HG02759 (cell line): Measurements from ENCODE around the gene EEA1.

Experiments used
- ATAC-seq: cut with Tn5 transposase; IDR thresholded peaks from one replicate; pipeline ENCODE4 v1.9.1; 2021; ENCODE audit warnings: mild to moderate bottlenecking, moderate library complexity; ENCODE audit not compliant: unreplicated experiment

The EEA1 gene

DNA sequence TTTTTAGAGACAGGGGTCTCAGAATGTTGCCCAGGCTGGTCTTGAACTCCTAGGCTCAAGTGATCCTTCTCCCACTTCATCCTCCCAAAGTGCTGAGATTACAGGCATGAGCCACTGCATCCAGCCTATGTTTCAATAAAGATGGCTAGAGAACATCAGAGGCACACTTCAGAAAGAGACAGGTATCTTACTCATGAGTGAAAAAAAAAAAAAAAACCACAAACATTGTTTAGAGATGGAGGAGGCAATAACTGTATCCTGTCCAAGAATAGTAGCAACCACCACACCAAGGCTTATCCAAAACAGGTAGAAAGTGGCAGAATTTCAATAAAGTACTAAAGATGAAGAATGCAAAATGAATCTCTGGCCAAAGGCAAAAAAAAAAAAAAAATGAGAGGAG is 30.3 kb downstream of the EEA1 start:
- no peak for ATAC-seq

DNA sequence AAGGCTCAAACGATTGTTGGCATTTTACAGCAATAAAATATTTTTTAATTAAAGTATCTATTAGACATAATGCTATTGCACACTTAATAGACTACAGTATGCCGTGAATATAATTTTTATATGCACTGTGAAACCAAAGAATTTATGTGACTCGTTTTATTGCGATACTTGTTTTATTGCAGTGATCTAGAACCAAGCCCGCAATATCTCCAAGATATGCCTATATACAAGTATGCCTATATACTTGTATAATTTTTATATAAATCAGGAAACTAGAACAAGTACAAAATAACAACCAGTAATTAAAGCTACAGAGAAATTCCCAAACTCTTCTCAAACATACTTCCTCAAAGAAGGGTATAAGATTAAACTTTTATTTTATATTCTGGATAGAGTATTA is 31.3 kb downstream of the EEA1 start:
- no peak for ATAC-seq

DNA sequence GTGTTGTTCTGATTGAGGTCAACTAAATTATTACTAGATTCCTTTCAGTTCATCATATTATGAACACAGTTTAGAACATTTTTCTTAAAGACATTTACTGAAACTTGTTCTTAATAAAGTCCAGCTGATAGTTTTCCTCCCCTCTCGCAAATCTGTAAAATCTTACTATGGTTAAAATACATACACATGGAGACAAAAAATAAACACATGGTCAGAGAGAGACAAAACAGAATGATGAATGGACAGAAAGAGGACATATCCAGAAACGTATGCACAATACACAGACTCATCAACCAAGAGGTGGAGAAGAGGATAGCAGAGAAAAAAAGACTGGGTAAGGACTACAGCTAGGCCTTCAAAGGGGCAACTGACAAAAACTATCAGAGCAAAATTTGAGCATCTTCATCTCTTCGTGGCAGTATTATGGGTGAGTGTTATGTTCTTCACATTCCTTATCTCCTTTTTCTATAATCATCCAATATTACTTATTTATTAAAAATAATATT is 38.4 kb downstream of the EEA1 start:
- ATAC-seq: no peak

DNA sequence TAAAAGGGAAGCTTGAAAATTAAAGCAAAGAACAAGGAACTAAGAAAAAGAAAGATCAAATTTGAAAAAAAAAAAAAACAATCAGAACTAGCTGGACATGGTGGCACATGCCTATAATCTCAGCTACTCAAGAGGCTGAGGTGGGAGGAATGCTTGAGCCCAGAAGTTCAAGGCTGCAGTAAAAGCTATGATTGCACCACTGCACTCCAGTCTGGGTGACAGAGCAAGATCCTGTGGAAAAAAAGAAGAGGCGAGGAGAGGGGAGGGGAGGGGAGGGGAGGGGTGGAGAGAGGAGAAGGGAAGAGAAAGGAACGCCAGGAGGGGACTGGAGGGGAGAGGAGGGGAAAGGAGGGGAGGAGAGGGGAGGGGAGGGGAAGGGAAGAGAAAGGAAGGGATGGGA is 43.0 kb downstream of the EEA1 start:
- ATAC-seq: no peak

DNA sequence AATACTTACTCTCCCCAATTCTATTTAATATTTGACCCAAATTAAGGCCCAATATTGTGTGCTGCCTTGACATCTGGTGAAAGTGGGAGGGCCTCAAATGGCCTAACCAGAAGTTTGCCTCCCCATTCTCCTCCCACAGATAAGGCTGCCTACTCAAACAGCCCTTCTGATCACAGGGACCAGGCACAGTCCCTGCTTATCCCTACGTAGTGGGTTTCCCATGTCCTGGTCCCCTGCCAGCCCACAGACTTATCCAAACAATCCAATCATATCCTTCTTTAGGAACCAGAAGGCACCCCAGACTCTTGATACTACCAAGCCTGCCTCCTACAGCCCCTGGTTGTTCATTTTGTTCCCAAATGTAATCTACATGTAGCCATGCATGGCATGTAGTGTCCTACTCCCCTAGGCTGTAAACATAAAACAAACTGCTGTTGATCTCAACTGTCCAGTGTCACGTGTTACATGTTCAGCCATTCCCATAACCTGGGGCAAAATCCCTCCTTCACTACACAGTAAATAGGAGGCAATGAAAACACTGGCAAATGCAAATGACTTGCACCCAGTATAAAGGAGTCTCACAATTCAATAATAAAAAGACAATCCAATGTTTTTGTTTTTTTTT is 49.3 kb downstream of the EEA1 start:
- ATAC-seq: no peak

DNA sequence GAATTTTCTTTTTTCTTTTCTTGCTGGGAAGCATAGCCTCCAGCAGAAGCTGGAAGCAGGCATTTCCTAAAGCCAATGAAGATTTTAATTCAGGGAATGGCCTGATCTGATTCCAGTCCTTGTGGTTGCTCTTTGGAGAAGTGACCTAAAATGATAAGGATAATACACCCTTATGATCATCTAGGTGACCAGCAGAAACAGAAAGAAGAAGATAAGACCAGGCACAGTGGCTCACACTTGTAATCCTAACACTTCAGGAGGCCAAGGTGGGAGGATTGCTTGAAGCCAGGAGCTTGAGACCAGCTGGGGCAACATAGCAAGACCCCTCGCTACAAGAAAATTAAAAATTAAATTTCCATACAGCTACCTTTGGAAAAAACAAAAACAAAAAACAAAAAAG is 51.2 kb downstream of the EEA1 start:
- no peak for ATAC-seq

DNA sequence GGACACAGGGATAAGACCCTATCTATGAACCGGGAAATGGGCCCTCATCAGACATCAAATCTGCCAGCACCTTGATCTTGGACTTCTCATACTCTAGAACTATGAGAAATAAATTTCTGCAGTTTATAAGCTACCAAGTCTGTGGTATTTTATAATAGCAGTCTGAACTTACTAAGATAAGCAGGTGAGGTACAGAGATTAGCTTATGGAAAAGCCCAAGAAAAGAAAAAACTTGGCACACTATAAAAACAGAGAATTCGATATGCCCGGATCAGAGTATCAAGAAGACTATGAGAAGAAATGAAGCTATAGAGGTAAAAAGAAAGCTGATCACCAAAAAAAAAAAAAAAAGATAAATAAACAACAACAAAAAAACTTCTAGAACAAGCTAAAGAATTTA is 52.6 kb downstream of the EEA1 start:
- no peak for ATAC-seq

DNA sequence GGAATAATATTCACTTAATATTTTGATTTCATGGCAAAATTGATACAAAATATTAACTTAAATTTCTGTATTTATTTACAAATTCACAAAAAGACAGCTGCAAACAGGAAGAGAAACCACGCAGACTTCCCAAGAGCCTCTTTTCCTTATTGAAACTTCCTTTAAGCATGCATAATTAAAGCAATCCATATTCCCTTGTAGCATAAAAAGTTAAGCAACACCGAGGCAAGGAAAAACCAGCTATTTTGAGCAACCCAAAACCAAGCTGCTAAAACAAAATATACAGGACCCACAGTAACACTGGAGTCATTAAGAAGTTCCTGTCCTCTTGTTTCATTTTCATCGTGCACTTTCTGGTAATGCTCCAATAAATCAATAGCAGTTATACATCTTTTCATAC is 58.0 kb downstream of the EEA1 start:
- no peak for ATAC-seq

DNA sequence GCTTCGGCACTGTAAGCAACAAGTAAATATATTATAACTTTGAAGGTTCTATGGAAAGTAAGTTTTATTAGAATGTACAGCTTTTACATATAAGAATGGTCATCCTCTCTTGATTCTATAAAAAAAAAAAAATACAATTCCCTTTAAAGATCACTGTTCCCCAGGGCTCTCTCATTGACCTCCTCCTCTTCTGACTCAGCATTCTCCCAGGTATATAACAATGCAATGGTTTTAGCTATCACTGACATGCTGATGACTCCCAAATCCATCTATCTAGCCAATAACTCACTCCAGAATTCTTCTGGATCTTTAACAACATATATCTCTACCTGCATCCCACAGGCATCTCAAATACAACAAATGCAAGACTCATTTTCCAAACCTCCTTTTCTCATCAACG is 62.7 kb downstream of the EEA1 start:
- ATAC-seq: no peak

DNA sequence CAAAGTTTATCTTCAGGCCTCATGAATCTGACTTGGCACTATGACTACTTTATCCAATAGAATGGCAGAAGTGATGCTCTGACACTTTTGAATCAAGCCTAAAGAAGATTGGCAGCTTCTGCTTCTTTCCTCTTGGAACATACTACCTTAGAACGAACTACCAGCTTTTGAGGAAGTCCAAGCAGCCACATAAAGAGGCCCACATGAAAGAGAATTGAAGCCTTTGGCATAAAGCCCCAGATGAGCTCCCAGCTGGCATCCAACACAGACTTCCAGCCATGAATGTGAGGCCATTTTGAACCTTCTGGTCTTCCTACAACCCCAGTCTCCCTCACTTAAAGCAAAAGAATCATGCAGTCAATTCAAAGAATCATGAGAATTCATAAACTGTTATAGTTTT is 65.8 kb downstream of the EEA1 start:
- ATAC-seq: no peak

DNA sequence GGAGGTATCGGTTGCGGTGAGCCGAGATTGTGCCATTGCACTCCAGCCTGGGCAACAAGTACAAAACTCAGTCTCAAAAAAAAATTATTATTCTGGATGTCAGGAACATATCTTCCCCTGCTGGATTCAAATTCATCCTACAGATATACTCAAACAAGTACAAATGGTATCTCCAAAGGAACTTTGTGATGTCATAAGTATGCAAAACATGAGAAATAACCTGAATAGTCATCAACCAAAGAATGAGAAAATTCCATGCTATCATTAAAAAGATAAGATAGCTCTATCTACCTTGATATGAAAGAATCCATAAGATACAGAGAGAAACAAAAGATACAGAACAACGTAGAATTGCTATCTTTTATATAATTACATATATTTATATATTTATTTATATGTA is 67.7 kb downstream of the EEA1 start:
- no peak for ATAC-seq

DNA sequence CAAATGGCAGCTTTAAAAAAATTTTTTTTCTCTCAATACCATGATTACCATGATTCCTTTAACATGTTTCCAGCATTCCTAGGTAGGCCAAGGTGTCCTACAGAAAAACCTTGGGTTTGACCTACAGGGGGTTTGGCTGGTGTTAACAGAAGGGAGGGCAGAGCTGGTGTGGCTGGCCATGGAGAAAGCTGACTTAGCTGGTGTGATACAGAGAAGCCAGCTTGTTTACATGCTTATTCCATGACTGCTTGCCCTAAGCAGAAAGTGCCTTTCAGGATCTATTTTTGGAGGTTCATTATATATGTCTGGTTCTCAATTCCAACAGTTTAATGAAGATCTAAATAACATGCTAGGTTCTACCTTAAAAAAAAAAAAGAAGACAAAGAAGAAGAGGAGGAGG is 68.6 kb downstream of the EEA1 start:
- no peak for ATAC-seq

DNA sequence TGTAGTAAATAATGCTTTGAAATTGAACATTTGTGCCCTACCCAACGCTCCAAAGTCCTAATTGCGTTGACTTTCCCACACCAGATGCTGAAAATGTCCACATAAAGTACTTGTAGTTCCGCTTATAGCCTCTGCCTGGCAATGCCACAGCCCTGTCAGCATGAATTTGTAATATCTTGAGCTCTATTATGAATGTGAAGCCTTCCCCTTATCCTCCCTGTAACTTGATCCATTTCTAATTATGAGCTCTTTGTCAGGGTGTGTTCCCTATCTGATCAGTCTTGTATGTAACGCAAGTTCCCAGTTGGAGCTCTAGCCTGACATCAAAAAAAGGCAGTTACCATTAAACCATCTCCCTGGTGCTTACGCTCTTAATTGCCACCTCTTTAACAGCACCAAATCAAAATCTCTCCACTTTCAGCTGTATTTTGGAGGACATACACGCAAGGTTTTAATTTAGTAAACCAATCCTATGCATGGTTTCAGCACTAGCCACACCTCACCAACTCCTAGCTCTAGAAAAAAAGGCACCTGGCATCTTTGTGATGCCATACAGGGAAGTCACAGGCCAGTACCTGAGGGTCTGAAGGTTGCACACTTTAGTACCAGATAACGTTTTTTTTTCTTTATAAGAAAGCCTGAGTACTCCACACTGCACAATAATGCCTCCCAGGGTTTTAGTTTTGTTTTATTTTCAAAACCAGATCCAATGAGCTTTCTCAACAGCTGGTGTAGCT is 69.3 kb downstream of the EEA1 start:
- no peak for ATAC-seq

DNA sequence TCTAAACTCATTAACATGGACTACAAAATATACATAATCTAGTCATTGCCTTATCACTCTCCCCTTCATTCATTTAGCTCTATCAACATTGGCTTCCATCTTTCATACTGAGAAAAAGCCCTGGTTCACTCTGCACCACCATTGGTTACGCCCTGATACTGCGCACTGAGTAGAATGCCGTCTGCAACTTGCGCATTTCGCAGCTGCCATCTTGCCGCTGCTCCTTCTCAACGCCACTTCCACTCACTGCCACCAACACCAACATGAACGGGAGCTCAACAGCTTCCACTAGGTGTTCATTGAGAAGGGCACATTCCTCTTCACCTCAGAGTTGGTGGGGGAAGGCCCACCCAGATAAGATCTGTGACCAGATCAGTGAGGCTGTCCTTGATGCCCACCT is 71.3 kb downstream of the EEA1 start:
- ATAC-seq: no peak

DNA sequence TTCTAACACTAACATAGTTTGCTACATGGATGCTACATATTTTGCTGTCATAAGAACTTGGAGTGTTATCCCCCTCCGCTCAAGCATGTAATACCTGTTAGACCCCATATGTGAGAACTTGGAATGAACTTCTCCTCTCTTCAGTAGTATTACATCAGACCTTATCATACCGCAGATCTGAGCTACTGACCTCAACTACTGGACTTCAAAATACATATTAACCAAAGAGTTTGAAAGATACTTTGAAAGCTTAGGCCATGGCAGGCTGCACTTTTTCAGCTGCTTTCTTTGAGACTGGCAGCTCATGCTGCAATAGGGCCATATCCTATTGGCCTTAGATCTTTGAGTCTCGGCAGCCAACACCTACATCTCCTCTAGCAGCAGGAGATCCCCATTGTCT is 74.8 kb downstream of the EEA1 start:
- no peak for ATAC-seq

DNA sequence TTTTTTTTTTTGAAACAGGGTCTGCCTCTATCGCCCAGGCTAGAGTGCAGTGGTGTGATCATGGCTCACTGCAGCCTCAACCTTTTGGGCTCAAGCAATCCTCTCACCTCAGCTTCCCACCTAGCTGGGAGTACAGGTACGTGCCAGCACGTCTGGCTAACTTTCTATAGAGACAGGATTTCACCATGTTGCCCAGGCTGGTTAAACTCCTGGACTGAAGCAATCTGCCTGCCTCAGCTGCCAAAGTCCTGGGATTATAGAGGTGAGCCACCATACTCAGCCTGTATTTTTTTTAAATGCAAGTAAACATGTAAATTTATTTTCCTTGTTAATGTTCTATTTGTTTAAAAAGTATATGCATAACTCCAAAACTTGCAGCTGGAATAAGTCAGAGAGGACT is 80.4 kb downstream of the EEA1 start:
- ATAC-seq: no peak

DNA sequence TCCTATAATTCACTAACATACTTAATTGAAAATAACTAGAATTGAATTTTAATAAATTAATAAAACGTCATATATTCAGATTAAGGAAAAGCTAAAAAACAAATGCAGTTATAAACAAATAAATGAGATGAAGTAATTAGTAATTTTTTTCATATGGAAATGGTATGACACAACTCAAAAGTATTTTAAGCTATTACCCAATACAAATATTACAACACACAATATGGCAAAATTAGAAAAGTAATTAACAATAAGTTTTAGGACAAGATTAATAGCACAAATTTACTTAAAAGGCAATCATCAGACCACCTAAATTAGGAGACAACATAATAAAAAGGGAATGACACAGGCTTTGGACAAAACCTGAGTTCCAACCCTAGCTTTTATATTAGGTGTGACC is 81.7 kb downstream of the EEA1 start:
- ATAC-seq: no peak

DNA sequence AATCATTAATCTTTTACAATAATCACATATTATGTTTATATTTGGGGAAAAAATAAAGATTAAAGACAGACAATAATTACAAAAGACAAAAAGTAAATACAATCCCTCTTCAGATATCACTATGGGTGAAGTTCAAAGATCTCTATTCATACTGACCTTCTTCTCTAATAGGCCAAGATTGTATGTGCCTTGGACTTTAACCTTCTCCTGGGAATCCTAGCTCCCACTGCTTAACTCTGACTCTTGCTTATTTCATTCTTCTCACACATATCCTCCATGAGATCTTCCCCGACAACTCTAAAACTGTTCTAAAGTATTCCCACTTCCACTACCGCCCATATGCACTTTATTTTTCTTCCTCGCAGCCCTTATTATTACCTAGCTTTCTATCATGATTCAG is 83.8 kb downstream of the EEA1 start:
- no peak for ATAC-seq

DNA sequence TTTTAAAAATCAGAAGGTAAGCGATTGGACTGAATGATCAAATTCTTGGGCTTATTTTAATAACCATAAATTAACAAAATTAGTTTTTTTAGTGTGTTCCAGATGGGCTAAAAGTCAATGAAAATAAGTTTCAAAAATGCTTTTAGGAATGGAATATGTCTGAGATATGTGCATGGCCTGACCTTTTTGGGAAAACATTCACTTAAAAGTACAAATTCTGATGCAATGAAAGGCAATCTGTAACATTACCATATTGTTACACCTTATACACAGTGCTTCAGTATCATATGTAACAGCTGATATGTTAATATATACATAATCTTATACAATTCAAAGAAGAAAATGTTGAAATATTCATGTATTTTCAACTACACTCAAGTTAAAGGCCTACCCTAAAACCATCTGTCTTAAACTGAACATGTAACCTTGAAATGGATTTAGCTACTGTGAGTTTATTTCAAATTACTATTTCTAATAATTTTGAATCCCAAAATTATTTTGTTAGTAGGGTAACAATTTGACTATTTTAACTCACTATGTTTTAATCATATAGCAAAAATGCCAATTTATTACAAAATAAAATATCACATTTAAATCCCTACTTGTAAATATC is 84.8 kb downstream of the EEA1 start:
- no peak for ATAC-seq

DNA sequence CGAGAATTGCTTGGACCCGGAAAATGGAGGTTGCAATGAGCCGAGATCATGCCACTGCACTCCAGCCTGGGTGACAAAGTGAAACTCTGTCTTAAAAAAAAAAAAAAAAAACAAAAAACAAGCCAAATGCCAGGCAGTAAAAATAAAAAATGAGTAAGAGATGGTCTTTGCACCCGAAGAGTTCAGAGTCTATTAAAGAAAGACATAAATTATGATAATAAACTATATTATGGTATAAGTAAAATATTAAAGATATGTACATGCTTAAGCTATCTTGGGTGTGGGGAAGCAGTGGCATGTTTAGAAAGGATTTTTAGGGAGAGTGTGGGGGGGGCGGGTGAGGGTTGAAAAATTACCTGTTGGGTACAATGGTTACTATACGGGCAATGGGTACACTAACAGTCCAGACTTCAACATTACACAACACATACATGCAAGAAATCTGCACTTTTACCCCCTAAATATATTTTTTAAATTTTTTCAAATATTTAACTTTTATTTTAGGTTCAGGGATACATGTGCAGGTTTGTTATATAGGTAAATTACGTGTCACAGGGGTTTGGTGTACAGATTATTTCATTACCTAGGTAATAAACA is 99.3 kb downstream of the EEA1 start:
- ATAC-seq: no peak

DNA sequence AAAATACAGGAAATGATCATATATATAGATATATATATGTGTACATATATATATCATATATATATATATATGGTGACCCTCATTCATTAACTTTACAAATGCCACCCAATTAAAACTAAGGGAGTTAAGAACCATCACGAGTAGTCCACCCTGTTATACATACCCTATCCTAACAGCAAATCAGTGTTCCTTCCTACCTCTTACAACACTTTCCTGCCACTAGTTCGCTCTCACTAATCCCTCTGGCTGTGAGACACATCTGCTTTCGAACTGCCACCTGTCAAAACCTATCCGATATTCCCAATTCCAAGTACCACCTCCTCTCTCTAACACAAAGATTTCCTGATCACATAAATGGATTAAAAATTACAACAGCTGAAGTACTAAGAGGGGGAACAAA is 100.5 kb downstream of the EEA1 start:
- no peak for ATAC-seq

DNA sequence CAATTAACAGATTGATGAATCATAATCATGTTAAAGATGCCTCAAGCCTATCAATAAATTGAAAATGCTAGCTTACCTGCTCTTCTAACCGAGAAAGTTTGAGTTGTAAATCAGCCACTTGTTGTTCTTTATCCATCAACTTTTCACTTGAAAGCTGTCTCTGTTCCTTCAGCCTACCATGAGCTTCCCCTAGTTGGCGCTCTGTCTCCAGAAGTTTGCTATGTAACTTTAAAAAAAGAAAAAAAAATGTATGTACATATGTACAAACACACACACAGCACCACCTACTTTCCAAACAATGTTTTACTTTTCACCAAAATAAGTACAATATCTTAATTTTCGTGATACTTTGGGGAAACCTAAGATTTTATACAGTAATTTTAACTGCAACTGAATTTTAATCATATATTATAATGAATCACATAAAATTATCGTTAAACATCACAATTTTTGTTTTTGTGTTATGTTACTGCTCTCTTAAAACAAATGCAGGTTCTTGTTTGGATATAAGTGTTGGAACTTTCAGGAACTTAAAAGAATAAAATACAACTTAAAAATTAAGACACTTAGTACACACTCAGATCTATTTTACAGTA is 101.2 kb downstream of the EEA1 start:
- ATAC-seq: no peak
